OCI-LY7 (cell line): ENCODE data around the gene COX7A2L. TPM values are rescaled to one million over a fixed set of nuclear protein-coding genes. Genes with fewer than 3 reads are reported as not detected.
A peak's percentile ranks its signal among the peaks of the same experiment; 100 is the strongest.

Source experiments
- Bru-seq: library from RNA; stranded (reverse); fragments of 400-500 nt; gene quantifications from one replicate; lab custom pipeline; 2021; lab: Mats Ljungman, UMichigan
- BruChase-seq, 2 experiments: library from RNA; stranded (reverse); fragments of 400-500 nt; gene quantifications; one replicate each; lab custom pipeline; 2021; lab: Mats Ljungman, UMichigan
- BruUV-seq: library from RNA; stranded (reverse); fragments of 400-500 nt; replicated peaks from 2 replicates; lab custom pipeline; 2021; lab: Mats Ljungman, UMichigan
- CTCF ChIA-PET: fragments of 300-600 bp; sonication (Branson Sonifier 250); formaldehyde crosslinking; loops from one replicate; lab custom pipeline; 2022; ENCODE audit warnings: antibody characterized with exemption; ENCODE audit not compliant: unreplicated experiment; lab: Charles Lee
- POLR2A ChIA-PET: fragments of 300-600 bp; sonication (Branson Sonifier 250); formaldehyde crosslinking; loops from one replicate; lab custom pipeline; 2022; ENCODE audit warnings: antibody characterized with exemption; lab: Charles Lee
- DNase-seq: peaks from one replicate; pipeline ENCODE4 v3.0.0-alpha.2; 2015; ENCODE audit warnings: low spot score
- H2AFZ ChIP-seq: fragments of 200-600 bp; sonication (generic), shearing (Covaris generic); 2 replicates; pipeline ENCODE4 v1.6.1; 2014; ENCODE audit warnings: mild to moderate bottlenecking, antibody characterized with exemption, low read length, moderate library complexity
- H3K27ac ChIP-seq: fragments of 200-600 bp; sonication (generic); 2 replicates; pipeline ENCODE4 v1.5.1; 2014; ENCODE audit warnings: mixed run types, low read depth, mild to moderate bottlenecking, moderate library complexity, low read length, inconsistent platforms; ENCODE audit not compliant: poor library complexity, severe bottlenecking
- H3K36me3 ChIP-seq: fragments of 200-600 bp; sonication (generic); 2 replicates; pipeline ENCODE4 v1.6.1; 2014; ENCODE audit warnings: mild to moderate bottlenecking, antibody characterized with exemption, low read length, moderate library complexity, mixed read lengths; ENCODE audit not compliant: insufficient read depth
- H3K4me1 ChIP-seq: fragments of 200-600 bp; sonication (generic); 2 replicates; pipeline ENCODE4 v1.5.1; 2014; ENCODE audit warnings: mild to moderate bottlenecking, low read length; ENCODE audit not compliant: insufficient read depth, poor library complexity, severe bottlenecking
- H3K4me2 ChIP-seq: fragments of 200-600 bp; sonication (generic); 2 replicates; pipeline ENCODE4 v1.6.1; 2014; ENCODE audit warnings: mild to moderate bottlenecking, low read length
- H3K4me3 ChIP-seq: fragments of 200-600 bp; sonication (generic); 2 replicates; pipeline ENCODE4 v1.5.1; 2014; ENCODE audit warnings: mild to moderate bottlenecking, low read depth, low read length; ENCODE audit not compliant: poor library complexity, severe bottlenecking
- H3K79me2 ChIP-seq: fragments of 200-600 bp; sonication (generic); 2 replicates; pipeline ENCODE4 v1.6.1; 2016; ENCODE audit warnings: low read depth, mild to moderate bottlenecking, low read length, moderate library complexity, mixed read lengths; ENCODE audit not compliant: insufficient read depth
- H3K9me2 ChIP-seq: fragments of 200-600 bp; sonication (generic); 2 replicates; pipeline ENCODE4 v1.6.1; 2016; ENCODE audit warnings: mild to moderate bottlenecking, low read length, mixed read lengths; ENCODE audit not compliant: insufficient read depth
- H3K9me3 ChIP-seq: fragments of 200-600 bp; sonication (generic); 2 replicates; pipeline ENCODE4 v1.6.1; 2014; ENCODE audit warnings: mild to moderate bottlenecking, mixed run types, low read length, mixed read lengths
- H4K20me1 ChIP-seq: fragments of 200-600 bp; sonication (generic); 2 replicates; pipeline ENCODE4 v1.6.1; 2014; ENCODE audit warnings: mild to moderate bottlenecking, antibody characterized with exemption, low read length, moderate library complexity, mixed read lengths; ENCODE audit not compliant: insufficient read depth
- CTCF ChIP-seq: fragments of 200-600 bp; sonication (generic); conservative IDR thresholded peaks from 2 replicates; pipeline ENCODE4 v1.5.1; 2014; ENCODE audit warnings: mild to moderate bottlenecking, antibody characterized with exemption, low read length, moderate library complexity, mixed read lengths
- EZH2phosphoT487 ChIP-seq: fragments of 200-600 bp; sonication (generic); IDR thresholded peaks from 2 replicates; pipeline ENCODE4 v1.6.1; 2018; ENCODE audit warnings: low read depth, borderline replicate concordance, mild to moderate bottlenecking, mixed run types, antibody characterized with exemption, low read length, moderate library complexity, mixed read lengths
- intact Hi-C: fragments of 100-400 bp; cut with micrococcal nuclease; formaldehyde crosslinking; loops from one replicate; pipeline ENCODE4 v1.10.0; 2022; ENCODE audit not compliant: unreplicated experiment
- long read RNA-seq: library from polyadenylated mRNA; stranded (forward); transcript quantifications from one replicate; pipeline ENCODE4 v2.0.0, GENCODE V29; 2022
- total RNA-seq, 2 experiments: library from RNA; depleted of rRNA in 1 of 2; stranded (reverse); fragments of >200 nt in 1 of 2; shearing (Covaris generic) in 1 of 2; gene quantifications; 2 replicates each; pipeline ENCODE4 v1.2.3, GENCODE V29; 2014 to 2022

Gene COX7A2L
- total RNA-seq (2014; rRNA removed; shearing (Covaris generic)), result 121 and 130 TPM in 2 replicates
- total RNA-seq (2022), result 118 and 152 TPM in 2 replicates
- percentile 83 among the genes with signal in this experiment for Bru-seq, nascent RNA
- BruChase-seq, experiment 1, labeled RNA remaining after a 6-hour chase, result percentile 91 among the genes with signal in this experiment
- BruChase-seq, experiment 2, labeled RNA remaining after a 2-hour chase, result percentile 89 among the genes with signal in this experiment
- long read RNA-seq, transcript COX7A2L-201 (3 exons, 1,112 nt), result major isoform, 280 of 298 reads
- long read RNA-seq, partial matches to known transcripts, result 0 of 298 reads
- long read RNA-seq, other reads (novel, unspliced or antisense), result 16 of 298 reads

- BruUV-seq, result no TSS peak
- POLR2A ChIA-PET, result interaction anchor here (0.6 to 0.8 kb wide), 2 partner anchors 12 to 330 kb away, joined by 3 read pairs; no protein-coding TSS in a partner anchor
- Histone ChIP-seq H3K79me2 (peaks cover 48% of the 10 kb centered on the region), H3K4me1 (peaks cover 27% of the 10 kb centered on the region), H3K4me2 (peak within 1 kb of the TSS; percentile 82), H3K27ac (peak within 1 kb of the TSS; percentile 79), H3K9me2 (no peaks in the 10 kb centered on the region), H2AFZ (peak within 1 kb of the TSS; percentile 97), H3K9me3 (no peaks in the 10 kb centered on the region), H3K4me3 (peak within 1 kb of the TSS; percentile 96), H3K36me3 (peaks cover 18% of the 10 kb centered on the region), H4K20me1 (peaks cover 8% of the 10 kb centered on the region; the same call in 1 of the 2 replicates)
- CTCF ChIA-PET, result no interaction called here
- intact Hi-C loops, result loop anchor here (5.0 to 10.0 kb wide), 2 partner anchors 264 to 304 kb away; no protein-coding TSS in a partner anchor
- peak; percentile 97 for DNase-seq
- no peak for TF ChIP-seq EZH2phosphoT487
- peak; percentile 70 for TF ChIP-seq CTCF
These were observed at the start of gene COX7A2L for GRCh38 chr2:42360890-42361727. COX7A2L (minus strand) TSS chr2:42361217; CDS start chr2:42361161, 56 bp downstream.

- Histone ChIP-seq H3K9me3 (0 out of 2 replicates have a peak, but pooled peaks cover under 1% of the 10 kb centered on the region), H4K20me1 (no peaks in the 10 kb centered on the region)
- CTCF ChIA-PET, result no interaction called here
These were observed 47.0 kb upstream of the COX7A2L start for GRCh38 chr2:42408009-42408408.

More at GRCh38 chr2:42408009-42408408, 47.0 kb upstream of the COX7A2L start:
- Histone ChIP-seq H3K4me1 (no peaks in the 10 kb centered on the region), H2AFZ (no peak overlapping the region), H3K9me2 (no peaks in the 10 kb centered on the region), H3K4me2 (no peak overlapping the region), H3K27ac (no peak overlapping the region), H3K36me3 (no peaks in the 10 kb centered on the region), H3K79me2 (no peaks in the 10 kb centered on the region), H3K4me3 (no peak overlapping the region)
- no TSS peak for BruUV-seq
- intact Hi-C loops, result no loop called here
- TF ChIP-seq CTCF (no peak), EZH2phosphoT487 (no peak)
- no peak for DNase-seq
- POLR2A ChIA-PET, result no interaction called here
